ENCODE data around the gene FIGNL1. TPM values are rescaled to one million over a fixed set of nuclear protein-coding genes. Genes with fewer than 3 reads are reported as not detected.

Gene FIGNL1
- 11.3 and 12.1 TPM in 2 replicates for polyA plus RNA-seq

GRCh38 chr7:50449881-50450589 is at the start of gene FIGNL1:
FIGNL1 (minus strand) TSS chr7:50450350; CDS start chr7:50447287, 3,063 bp downstream.

Other genes starting within 250 kb of the FIGNL1 start
- not detected in 2 replicates for gene IKZF1, start 145.6 kb downstream of the FIGNL1 start, polyA plus RNA-seq
- gene DDC, start 115.1 kb upstream of the FIGNL1 start, polyA plus RNA-seq: 7.0 and 7.1 TPM in 2 replicates